ENCODE measurements around the gene ZRANB1.

ZRANB1 gene

GRCh38 chr10:124921261-124921660 lies 20.7 kb upstream of the ZRANB1 start:
- peak; percentile 69 for DNase-seq (ENCODE audit: low read depth)
- TF ChIP-seq, protein P1, sequence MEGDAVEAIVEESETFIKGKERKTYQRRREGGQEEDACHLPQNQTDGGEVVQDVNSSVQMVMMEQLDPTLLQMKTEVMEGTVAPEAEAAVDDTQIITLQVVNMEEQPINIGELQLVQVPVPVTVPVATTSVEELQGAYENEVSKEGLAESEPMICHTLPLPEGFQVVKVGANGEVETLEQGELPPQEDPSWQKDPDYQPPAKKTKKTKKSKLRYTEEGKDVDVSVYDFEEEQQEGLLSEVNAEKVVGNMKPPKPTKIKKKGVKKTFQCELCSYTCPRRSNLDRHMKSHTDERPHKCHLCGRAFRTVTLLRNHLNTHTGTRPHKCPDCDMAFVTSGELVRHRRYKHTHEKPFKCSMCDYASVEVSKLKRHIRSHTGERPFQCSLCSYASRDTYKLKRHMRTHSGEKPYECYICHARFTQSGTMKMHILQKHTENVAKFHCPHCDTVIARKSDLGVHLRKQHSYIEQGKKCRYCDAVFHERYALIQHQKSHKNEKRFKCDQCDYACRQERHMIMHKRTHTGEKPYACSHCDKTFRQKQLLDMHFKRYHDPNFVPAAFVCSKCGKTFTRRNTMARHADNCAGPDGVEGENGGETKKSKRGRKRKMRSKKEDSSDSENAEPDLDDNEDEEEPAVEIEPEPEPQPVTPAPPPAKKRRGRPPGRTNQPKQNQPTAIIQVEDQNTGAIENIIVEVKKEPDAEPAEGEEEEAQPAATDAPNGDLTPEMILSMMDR (IDR thresholded peaks at IDR 0.05; ENCODE audit: insufficient read depth, low read depth, low read length, missing control alignments): no peak
- no peak overlapping the region for H3K4me3 ChIP-seq (ENCODE audit: low read length)

DNA sequence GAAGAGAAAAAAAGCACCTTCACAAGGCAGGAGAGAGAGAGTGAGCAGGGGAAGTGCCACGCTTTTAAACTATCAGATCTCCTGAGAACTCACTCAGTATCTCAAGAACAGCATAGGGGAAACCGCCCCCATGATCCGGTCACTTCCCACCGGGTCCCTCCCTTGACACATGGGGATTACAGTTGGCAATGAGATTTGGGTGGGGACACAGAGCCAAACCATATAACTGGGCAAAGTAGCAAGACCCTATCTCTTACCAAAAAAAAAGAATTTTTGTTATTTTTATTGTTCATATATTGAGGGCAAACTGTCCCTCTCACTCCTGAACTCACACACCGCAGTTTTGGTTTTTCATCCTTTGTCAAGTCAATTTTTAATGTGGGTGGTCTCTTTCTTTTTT lies 18.2 kb upstream of the ZRANB1 start:
- no peak for DNase-seq (ENCODE audit: low read depth)
- no peak overlapping the region for H3K4me3 ChIP-seq (ENCODE audit: low read length)
- TF ChIP-seq, protein P1 (IDR thresholded peaks at IDR 0.05; ENCODE audit: insufficient read depth, low read depth, low read length, missing control alignments): no peak

GRCh38 chr10:124926548-124926947 lies 15.4 kb upstream of the ZRANB1 start:
- TF ChIP-seq, protein P1 (IDR thresholded peaks at IDR 0.05; ENCODE audit: insufficient read depth, low read depth, low read length, missing control alignments): no peak
- DNase-seq (ENCODE audit: low read depth): no peak
- no peak overlapping the region for H3K4me3 ChIP-seq (ENCODE audit: low read length)

GRCh38 chr10:124928087-124928486 lies 13.8 kb upstream of the ZRANB1 start:
- no peak for DNase-seq (ENCODE audit: low read depth)
- no peak overlapping the region for H3K4me3 ChIP-seq (ENCODE audit: low read length)
- TF ChIP-seq, protein P1 (IDR thresholded peaks at IDR 0.05; ENCODE audit: insufficient read depth, low read depth, low read length, missing control alignments): no peak

GRCh38 chr10:124928545-124928944 lies 13.4 kb upstream of the ZRANB1 start:
- no peak for DNase-seq (ENCODE audit: low read depth)
- no peak overlapping the region for H3K4me3 ChIP-seq (ENCODE audit: low read length)
- TF ChIP-seq, protein P1 (IDR thresholded peaks at IDR 0.05; ENCODE audit: insufficient read depth, low read depth, low read length, missing control alignments): no peak

DNA sequence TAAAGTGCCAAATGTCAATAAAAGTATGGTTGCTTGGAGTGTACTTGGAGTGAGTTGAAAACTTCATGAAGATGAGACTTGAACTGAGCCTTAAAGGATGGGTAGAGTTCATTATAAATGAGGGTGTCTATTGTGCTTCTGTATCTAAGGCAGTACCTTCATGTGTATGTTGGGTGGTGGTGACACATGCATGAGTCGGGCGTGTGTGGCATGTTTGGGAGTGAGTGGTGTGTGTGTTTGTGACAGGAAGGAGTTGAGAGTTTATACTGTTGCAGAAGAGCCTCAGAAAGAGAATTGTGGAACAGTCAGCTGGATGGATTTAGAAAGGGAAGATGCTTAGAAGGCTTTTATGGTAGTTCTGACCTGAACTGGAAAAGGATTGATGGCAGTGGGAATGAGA lies 6.0 kb upstream of the ZRANB1 start:
- H3K4me3 ChIP-seq (ENCODE audit: low read length): no peak overlapping the region
- DNase-seq (ENCODE audit: low read depth): peak; percentile 75
- TF ChIP-seq, protein P1 (IDR thresholded peaks at IDR 0.05; ENCODE audit: insufficient read depth, low read depth, low read length, missing control alignments): no peak

DNA sequence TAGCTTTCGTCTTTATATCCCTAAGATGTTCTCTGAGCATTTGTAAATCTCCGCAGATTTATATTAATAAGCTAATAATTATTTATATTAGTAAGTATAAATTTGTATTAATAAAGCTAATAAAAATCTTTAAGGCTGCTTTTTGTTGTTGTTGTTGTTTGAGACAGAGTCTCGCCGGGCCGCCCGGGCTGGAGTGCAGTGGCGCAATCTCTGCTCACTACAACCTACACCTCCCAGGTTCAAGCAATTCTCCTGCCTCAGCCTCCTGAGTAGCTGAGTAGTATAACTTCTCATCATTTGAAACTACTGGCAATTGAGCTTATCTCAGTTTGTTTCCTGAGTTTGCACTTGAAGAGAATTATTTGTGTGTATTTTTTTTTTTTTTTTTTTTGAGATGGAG lies 5.1 kb upstream of the ZRANB1 start:
- TF ChIP-seq, protein P1 (IDR thresholded peaks at IDR 0.05; ENCODE audit: insufficient read depth, low read depth, low read length, missing control alignments): no peak
- no peak overlapping the region for H3K4me3 ChIP-seq (ENCODE audit: low read length)
- DNase-seq (ENCODE audit: low read depth): no peak
